ENCODE measurements around the gene HSPB7. TPM values are rescaled to one million over a fixed set of nuclear protein-coding genes. Genes with fewer than 3 reads are reported as not detected.
"Not testable (repeated sequence)": the region's sequence is repeated elsewhere in the genome, so short reads cannot be mapped to it uniquely, and the experiment has no call there.

The HSPB7 gene
- polyA plus RNA-seq, 3 donors: 3.6 to 7.3 (median 3.6) TPM

GRCh38 chr1:16031551-16031950, 13.7 kb upstream of the HSPB7 start:
- DNase-seq (ENCODE audit: extremely low read depth in 1 of 11, low read depth in 9 of 11, low spot score in 4 of 11): no peak

GRCh38 chr1:16029288-16029687, 11.4 kb upstream of the HSPB7 start:
- no peak for DNase-seq (ENCODE audit: extremely low read depth in 1 of 11, low read depth in 9 of 11, low spot score in 4 of 11)

- DNase-seq (ENCODE audit: extremely low read depth in 1 of 11, low read depth in 9 of 11, low spot score in 4 of 11): not testable (repeated sequence)
Observed at GRCh38 chr1:16029003-16029268, 11.1 kb upstream of the HSPB7 start.

- no peak for DNase-seq (ENCODE audit: extremely low read depth in 1 of 11, low read depth in 9 of 11, low spot score in 4 of 11)
Observed at GRCh38 chr1:16028237-16029002, 10.6 kb upstream of the HSPB7 start.

- DNase-seq (ENCODE audit: extremely low read depth in 1 of 11, low read depth in 9 of 11, low spot score in 4 of 11): peak in 2 of 11 donors; percentile 44 to 64
Observed at GRCh38 chr1:16026723-16027484, 9.1 kb upstream of the HSPB7 start.

GRCh38 chr1:16026302-16026701, 8.5 kb upstream of the HSPB7 start:
- not testable (repeated sequence) for DNase-seq (ENCODE audit: extremely low read depth in 1 of 11, low read depth in 9 of 11, low spot score in 4 of 11)

GRCh38 chr1:16023050-16023653, 5.3 kb upstream of the HSPB7 start:
- DNase-seq (ENCODE audit: extremely low read depth in 1 of 11, low read depth in 9 of 11, low spot score in 4 of 11): no peak

- no peak for DNase-seq (ENCODE audit: extremely low read depth in 1 of 11, low read depth in 9 of 11, low spot score in 4 of 11)
Observed at GRCh38 chr1:16022393-16022792, 4.5 kb upstream of the HSPB7 start.

- DNase-seq (ENCODE audit: extremely low read depth in 1 of 11, low read depth in 9 of 11, low spot score in 4 of 11): peak in 1 of 11 donors; percentile 53
Observed at GRCh38 chr1:16021681-16022080, 3.8 kb upstream of the HSPB7 start, which contains the start of gene CLCNKA. CLCNKA (plus strand) TSS chr1:16022036; CDS start chr1:16022620, 584 bp downstream.

GRCh38 chr1:16020878-16021277, 3.0 kb upstream of the HSPB7 start:
- not testable (repeated sequence) for DNase-seq (ENCODE audit: extremely low read depth in 1 of 11, low read depth in 9 of 11, low spot score in 4 of 11)

GRCh38 chr1:16020325-16020724, 2.5 kb upstream of the HSPB7 start:
- DNase-seq (ENCODE audit: extremely low read depth in 1 of 11, low read depth in 9 of 11, low spot score in 4 of 11): no peak

- DNase-seq (ENCODE audit: extremely low read depth in 1 of 11, low read depth in 9 of 11, low spot score in 4 of 11): no peak
Observed at GRCh38 chr1:16019644-16020277, 1.9 kb upstream of the HSPB7 start.

GRCh38 chr1:16018749-16019643, 1.2 kb upstream of the HSPB7 start:
- DNase-seq (ENCODE audit: extremely low read depth in 1 of 11, low read depth in 9 of 11, low spot score in 4 of 11): no peak

- DNase-seq (ENCODE audit: extremely low read depth in 1 of 11, low read depth in 9 of 11, low spot score in 4 of 11): no peak
Observed at GRCh38 chr1:16018308-16018707, 465 bp upstream of the HSPB7 start.

GRCh38 chr1:16017076-16017460, 775 bp downstream of the HSPB7 start:
- no peak for DNase-seq (ENCODE audit: extremely low read depth in 1 of 11, low read depth in 9 of 11, low spot score in 4 of 11)

GRCh38 chr1:16015960-16016901, 1.6 kb downstream of the HSPB7 start:
- DNase-seq (ENCODE audit: extremely low read depth in 1 of 11, low read depth in 9 of 11, low spot score in 4 of 11): no peak

GRCh38 chr1:16015491-16015890, 2.4 kb downstream of the HSPB7 start:
- DNase-seq (ENCODE audit: extremely low read depth in 1 of 11, low read depth in 9 of 11, low spot score in 4 of 11): no peak
